ENCODE measurements around the gene IFNGR2. TPM values are rescaled to one million over a fixed set of nuclear protein-coding genes. Genes with fewer than 3 reads are reported as not detected.
"Not testable (repeated sequence)": the region's sequence is repeated elsewhere in the genome, so short reads cannot be mapped to it uniquely, and the experiment has no call there.

Gene IFNGR2
- total and polyA plus RNA-seq, 4 experiments from 2014 or later = 8.7 to 24.3 (median 21.8) TPM

GRCh38 chr21:33381381-33381780 lies 21.8 kb upstream of the IFNGR2 start:
- not testable (repeated sequence) for DNase-seq; H3K9me3 ChIP-seq (ENCODE audit: control insufficient read depth in 1 of 2, low read length in 2 of 2); H3K36me3 ChIP-seq (ENCODE audit: insufficient read depth, low read length); H3K27me3 Mint-ChIP-seq; H3K9me3 Mint-ChIP-seq; H3K36me3 Mint-ChIP-seq; H3K27me3 ChIP-seq (ENCODE audit: insufficient read depth, low read length); H3K4me3 ChIP-seq (ENCODE audit: low read length in 2 of 2); H3K27ac ChIP-seq (ENCODE audit: low read depth, low read length)
- Mint-ChIP-seq H3K27ac (peak overlapping the region in 6 of 7 donors; percentile 82 to 95 (median 90)), H3K4me1 (peaks cover 45 to 78% (median 62%) of the 10 kb centered on the region in 4 donors), H3K4me3 (peak overlapping the region in 4 of 8 donors; percentile 31 to 92 (median 73))
- peaks cover 65% of the 10 kb centered on the region for H3K4me1 ChIP-seq (ENCODE audit: insufficient read depth, low read length)
- CTCF ChIA-PET (ENCODE audit: partially characterized antibody) = interaction anchor here (7.3 kb wide), 1 partner anchor 20 kb away, joined by 59 read pairs; no protein-coding TSS in a partner anchor
- intact Hi-C loops (cut with micrococcal nuclease) = loop anchor here (10.0 kb wide), 1 partner anchor 163 kb away; the partner anchor contains the start of genes GART and SON
- POLR2A ChIA-PET (ENCODE audit: partially characterized antibody) = interaction anchor here (1.0 to 5.0 kb wide), 13 partner anchors 13 to 207 kb away, joined by 3 to 62 read pairs (median 6); partner anchors contain the start of genes DONSON, IFNAR1 and TMEM50B

GRCh38 chr21:33383056-33383888 lies 19.9 kb upstream of the IFNGR2 start:
- intact Hi-C loops (cut with micrococcal nuclease) = loop anchor here (2.0 to 10.0 kb wide), 2 partner anchors 58 to 162 kb away; partner anchors contain the start of genes GART, IFNAR1 and SON
- H3K27me3 ChIP-seq (ENCODE audit: insufficient read depth, low read length) = no peaks in the 10 kb centered on the region
- peak; percentile 47 to 92 (median 53) for DNase-seq
- no peaks in the 10 kb centered on the region for H3K9me3 ChIP-seq (ENCODE audit: control insufficient read depth in 1 of 2, low read length in 2 of 2)
- H3K27me3 Mint-ChIP-seq = no peaks in the 10 kb centered on the region
- POLR2A ChIA-PET (ENCODE audit: partially characterized antibody) = interaction anchor here (0.7 to 5.0 kb wide), 7 partner anchors 21 to 172 kb away, joined by 3 to 62 read pairs (median 11); partner anchors contain the start of genes IFNAR1, IL10RB and TMEM50B
- no peaks in the 10 kb centered on the region for H3K36me3 ChIP-seq (ENCODE audit: insufficient read depth, low read length)
- peak overlapping the region; percentile 81 to 97 (median 90) for H3K27ac Mint-ChIP-seq
- H3K36me3 Mint-ChIP-seq = no peaks in the 10 kb centered on the region
- H3K27ac ChIP-seq (ENCODE audit: low read depth, low read length) = peak overlapping the region; percentile 45
- CTCF ChIA-PET (ENCODE audit: partially characterized antibody) = interaction anchor here (0.7 to 3.7 kb wide), 2 partner anchors 22 to 87 kb away, joined by 3 to 29 read pairs; no protein-coding TSS in a partner anchor
- peaks cover 45 to 73% (median 61%) of the 10 kb centered on the region in 4 donors for H3K4me1 Mint-ChIP-seq
- H3K4me3 ChIP-seq (ENCODE audit: low read length in 2 of 2) = peak overlapping the region; percentile 35 to 67
- peaks cover 0 to 2% (median 0%) of the 10 kb centered on the region in 8 donors for H3K9me3 Mint-ChIP-seq
- H3K4me1 ChIP-seq (ENCODE audit: insufficient read depth, low read length) = peaks cover 65% of the 10 kb centered on the region
- H3K4me3 Mint-ChIP-seq = peak overlapping the region; percentile 84 to 94 (median 90)

GRCh38 chr21:33384841-33385331 lies 18.3 kb upstream of the IFNGR2 start:
- intact Hi-C loops (cut with micrococcal nuclease) = loop anchor here (2.0 to 10.0 kb wide), 2 partner anchors 18 to 160 kb away; partner anchors contain the start of genes GART, IFNGR2 and SON
- CTCF ChIA-PET (ENCODE audit: partially characterized antibody) = interaction anchor here (0.6 to 3.7 kb wide), 8 partner anchors 9 to 221 kb away, joined by 3 to 29 read pairs (median 5); no protein-coding TSS in a partner anchor
- Mint-ChIP-seq H3K9me3 (no peaks in the 10 kb centered on the region), H3K4me3 (peak overlapping the region; percentile 72 to 92 (median 80)), H3K36me3 (no peaks in the 10 kb centered on the region), H3K27me3 (no peaks in the 10 kb centered on the region), H3K27ac (peak overlapping the region; percentile 63 to 92 (median 87)), H3K4me1 (peaks cover 43 to 64% (median 57%) of the 10 kb centered on the region in 4 donors)
- Histone ChIP-seq H3K4me1 (ENCODE audit: insufficient read depth, low read length) (peaks cover 58% of the 10 kb centered on the region), H3K27ac (ENCODE audit: low read depth, low read length) (no peak overlapping the region), H3K27me3 (ENCODE audit: insufficient read depth, low read length) (no peaks in the 10 kb centered on the region), H3K36me3 (ENCODE audit: insufficient read depth, low read length) (no peaks in the 10 kb centered on the region), H3K9me3 (ENCODE audit: control insufficient read depth in 1 of 2, low read length in 2 of 2) (no peaks in the 10 kb centered on the region), H3K4me3 (ENCODE audit: low read length in 2 of 2) (peak overlapping the region; percentile 20 to 21)
- peak; percentile 73 to 83 (median 77) for DNase-seq
- POLR2A ChIA-PET (ENCODE audit: partially characterized antibody) = interaction anchor here (1.1 to 4.1 kb wide), 15 partner anchors 17 to 204 kb away, joined by 3 to 34 read pairs (median 5); partner anchors contain the start of genes IFNAR1, IFNGR2, IL10RB and TMEM50B

- Mint-ChIP-seq H3K4me1 (peaks cover 33 to 50% (median 43%) of the 10 kb centered on the region in 4 donors), H3K27me3 (peaks cover 0 to 3% of the 10 kb centered on the region in 2 donors), H3K36me3 (no peaks in the 10 kb centered on the region), H3K4me3 (no peak overlapping the region), H3K9me3 (no peaks in the 10 kb centered on the region), H3K27ac (no peak overlapping the region)
- Histone ChIP-seq H3K4me1 (ENCODE audit: insufficient read depth, low read length) (peaks cover 44% of the 10 kb centered on the region), H3K4me3 (ENCODE audit: low read length in 2 of 2) (no peak overlapping the region), H3K9me3 (ENCODE audit: control insufficient read depth in 1 of 2, low read length in 2 of 2) (no peaks in the 10 kb centered on the region), H3K36me3 (ENCODE audit: insufficient read depth, low read length) (no peaks in the 10 kb centered on the region), H3K27ac (ENCODE audit: low read depth, low read length) (no peak overlapping the region), H3K27me3 (ENCODE audit: insufficient read depth, low read length) (no peaks in the 10 kb centered on the region)
- intact Hi-C loops (cut with micrococcal nuclease) = loop anchor here (10.0 kb wide), 1 partner anchor 158 kb away; the partner anchor contains the start of genes GART and SON
- no peak for DNase-seq
- ChIA-PET CTCF (ENCODE audit: partially characterized antibody) (interaction anchor here (0.5 to 3.7 kb wide), 6 partner anchors 10 to 59 kb away, joined by 3 to 29 read pairs (median 6); no protein-coding TSS in a partner anchor), POLR2A (ENCODE audit: partially characterized antibody) (interaction anchor here (2.2 to 2.9 kb wide), 2 partner anchors 20 to 25 kb away, joined by 11 to 34 read pairs; no protein-coding TSS in a partner anchor)
Observed at GRCh38 chr21:33386222-33386784, 16.9 kb upstream of the IFNGR2 start.

GRCh38 chr21:33387294-33387693 lies 15.9 kb upstream of the IFNGR2 start:
- POLR2A ChIA-PET (ENCODE audit: partially characterized antibody) = interaction anchor here (0.8 kb wide), 1 partner anchor 21 kb away, joined by 3 read pairs; no protein-coding TSS in a partner anchor
- H3K27ac Mint-ChIP-seq = no peak overlapping the region
- H3K4me3 ChIP-seq (ENCODE audit: low read length in 2 of 2) = no peak overlapping the region

DNA sequence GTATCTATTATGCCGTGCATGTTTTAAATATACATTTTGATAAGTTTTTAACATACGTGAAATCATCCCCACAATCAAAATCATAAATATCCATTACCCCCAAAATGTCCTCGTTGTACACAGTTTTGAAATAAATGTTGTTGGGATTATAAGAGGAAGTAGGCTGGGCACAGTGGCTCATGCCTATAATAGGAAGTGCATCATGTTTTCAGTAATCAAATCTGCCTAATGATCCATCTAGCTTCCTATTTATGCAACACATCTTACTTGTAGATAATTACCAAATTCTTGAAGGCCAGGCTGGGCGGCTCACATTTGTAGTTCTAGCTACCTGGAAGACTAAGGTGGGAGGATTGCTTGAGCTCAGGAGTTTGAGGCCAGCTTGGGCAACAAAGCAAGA lies 15.0 kb upstream of the IFNGR2 start:
- intact Hi-C loops (cut with micrococcal nuclease) = loop anchor here (10.0 kb wide), 1 partner anchor 157 kb away; the partner anchor contains the start of genes GART and SON
- H3K27me3 Mint-ChIP-seq = peaks cover 2 to 3% of the 10 kb centered on the region in 2 donors
- no peak overlapping the region for H3K4me3 Mint-ChIP-seq
- Histone ChIP-seq H3K27ac (ENCODE audit: low read depth, low read length) (no peak overlapping the region), H3K36me3 (ENCODE audit: insufficient read depth, low read length) (no peaks in the 10 kb centered on the region), H3K27me3 (ENCODE audit: insufficient read depth, low read length) (no peaks in the 10 kb centered on the region), H3K4me3 (ENCODE audit: low read length in 2 of 2) (no peak overlapping the region), H3K9me3 (ENCODE audit: control insufficient read depth in 1 of 2, low read length in 2 of 2) (no peaks in the 10 kb centered on the region), H3K4me1 (ENCODE audit: insufficient read depth, low read length) (peaks cover 25% of the 10 kb centered on the region)
- ChIA-PET CTCF (ENCODE audit: partially characterized antibody) (interaction anchor here (0.6 to 1.5 kb wide), 3 partner anchors 16 to 58 kb away, joined by 3 to 7 read pairs (median 4); no protein-coding TSS in a partner anchor), POLR2A (ENCODE audit: partially characterized antibody) (interaction anchor here (0.8 to 1.2 kb wide), 2 partner anchors 22 to 191 kb away, joined by 3 read pairs; no protein-coding TSS in a partner anchor)
- H3K27ac Mint-ChIP-seq = no peak overlapping the region
- H3K4me1 Mint-ChIP-seq = peaks cover 20 to 31% (median 26%) of the 10 kb centered on the region in 4 donors
- H3K9me3 Mint-ChIP-seq = no peaks in the 10 kb centered on the region
- DNase-seq = no peak
- no peaks in the 10 kb centered on the region for H3K36me3 Mint-ChIP-seq

More at GRCh38 chr21:33387294-33387693, 15.9 kb upstream of the IFNGR2 start:
- Histone ChIP-seq H3K27me3 (ENCODE audit: insufficient read depth, low read length) (no peaks in the 10 kb centered on the region), H3K4me1 (ENCODE audit: insufficient read depth, low read length) (peaks cover 34% of the 10 kb centered on the region), H3K27ac (ENCODE audit: low read depth, low read length) (no peak overlapping the region), H3K36me3 (ENCODE audit: insufficient read depth, low read length) (no peaks in the 10 kb centered on the region), H3K9me3 (ENCODE audit: control insufficient read depth in 1 of 2, low read length in 2 of 2) (no peaks in the 10 kb centered on the region)
- no peak overlapping the region for H3K4me3 Mint-ChIP-seq
- DNase-seq = no peak
- H3K36me3 Mint-ChIP-seq = no peaks in the 10 kb centered on the region
- peaks cover 28 to 40% (median 35%) of the 10 kb centered on the region in 4 donors for H3K4me1 Mint-ChIP-seq
- intact Hi-C loops (cut with micrococcal nuclease) = loop anchor here (10.0 kb wide), 1 partner anchor 158 kb away; the partner anchor contains the start of genes GART and SON
- H3K9me3 Mint-ChIP-seq = no peaks in the 10 kb centered on the region
- CTCF ChIA-PET (ENCODE audit: partially characterized antibody) = interaction anchor here (1.5 to 3.7 kb wide), 2 partner anchors 11 to 26 kb away, joined by 3 to 29 read pairs; no protein-coding TSS in a partner anchor
- peaks cover 1 to 3% of the 10 kb centered on the region in 2 donors for H3K27me3 Mint-ChIP-seq

Measured in CD4-positive, alpha-beta memory T cell (primary cell).